Retinal pigment epithelial cell (primary cell): Measurements from ENCODE around the gene SMAD7.

Source experiments
- DNase-seq: peaks from one replicate; pipeline ENCODE4 v3.0.0-alpha.2; 2010; ENCODE audit warnings: low read depth
- H3K4me3 ChIP-seq: 2 replicates; pipeline ENCODE4 v1.5.1; 2011; ENCODE audit warnings: mild to moderate bottlenecking, low read length, control low read depth, moderate library complexity
- CTCF ChIP-seq: conservative IDR thresholded peaks from 2 replicates; pipeline ENCODE4 v1.5.1; 2011; ENCODE audit warnings: low read depth, low read length, control low read depth, inconsistent platforms

Gene SMAD7

GRCh38 chr18:48923746-48924629 lies 26.8 kb downstream of the SMAD7 start:
- no peak for TF ChIP-seq CTCF
- no peak for DNase-seq
- H3K4me3 ChIP-seq: no peak overlapping the region

GRCh38 chr18:48922801-48923730 lies 27.7 kb downstream of the SMAD7 start:
- no peak for DNase-seq
- no peak overlapping the region for H3K4me3 ChIP-seq

GRCh38 chr18:48922226-48922800 lies 28.5 kb downstream of the SMAD7 start:
- no peak for DNase-seq
- TF ChIP-seq CTCF: no peak
- no peak overlapping the region for H3K4me3 ChIP-seq

More at GRCh38 chr18:48922801-48923730, 27.7 kb downstream of the SMAD7 start:
- TF ChIP-seq CTCF: no peak

- no peak for DNase-seq
- TF ChIP-seq CTCF: no peak
Measured at GRCh38 chr18:48921305-48922225, 29.2 kb downstream of the SMAD7 start.

GRCh38 chr18:48920408-48921038 lies 30.2 kb downstream of the SMAD7 start:
- no peak for TF ChIP-seq CTCF
- DNase-seq: no peak
- H3K4me3 ChIP-seq: no peak overlapping the region

More at GRCh38 chr18:48921305-48922225, 29.2 kb downstream of the SMAD7 start:
- no peak overlapping the region for H3K4me3 ChIP-seq

GRCh38 chr18:48919547-48919946 lies 31.2 kb downstream of the SMAD7 start:
- TF ChIP-seq CTCF: no peak
- DNase-seq: no peak
- H3K4me3 ChIP-seq: no peak overlapping the region
